Astrocyte of the hippocampus (primary cell): Measurements from ENCODE around the gene TMEFF2.

ENCODE experiments used
- DNase-seq: peaks from one replicate; pipeline ENCODE4 v3.0.0; 2011; ENCODE audit warnings: low read depth, low spot score

Gene TMEFF2

GRCh38 chr2:192194866-192195547 is at the start of gene TMEFF2:
Gene TMEFF2 (minus strand): TSS chr2:192194933. CDS start chr2:192194524, 409 bp downstream.
- DNase-seq: peak; percentile 93

GRCh38 chr2:192243488-192243887 is 48.8 kb upstream of the TMEFF2 start:
- DNase-seq: no peak

- peak; percentile 52 for DNase-seq
Observed at GRCh38 chr2:192236136-192236535, 41.4 kb upstream of the TMEFF2 start.

- peak; percentile 9 for DNase-seq
Observed at GRCh38 chr2:192230889-192231453, 36.2 kb upstream of the TMEFF2 start.

DNA sequence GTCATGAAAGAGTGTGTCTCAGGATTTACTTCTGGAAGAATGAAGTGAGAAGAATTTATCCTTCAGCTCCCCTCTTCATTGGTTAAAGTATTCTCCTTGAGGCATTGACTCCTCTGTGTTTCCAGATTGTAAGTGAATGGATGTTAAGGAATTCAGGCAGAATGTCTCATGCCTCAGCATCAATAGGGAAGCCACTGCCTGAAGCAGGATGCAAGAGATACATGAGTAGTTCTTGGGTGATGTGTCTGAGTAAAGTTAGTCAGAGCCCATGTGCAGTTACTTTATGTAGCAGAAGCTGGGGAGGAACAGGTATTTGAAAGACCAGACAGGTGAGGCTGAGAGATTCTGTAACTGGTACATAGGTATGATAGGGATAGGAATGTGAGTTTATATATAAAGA is 34.0 kb upstream of the TMEFF2 start:
- no peak for DNase-seq

- DNase-seq: no peak
Observed at GRCh38 chr2:192218970-192219369, 24.2 kb upstream of the TMEFF2 start.

- DNase-seq: no peak
Observed at GRCh38 chr2:192218377-192218776, 23.6 kb upstream of the TMEFF2 start.

- no peak for DNase-seq
Observed at GRCh38 chr2:192216336-192216735, 21.6 kb upstream of the TMEFF2 start.

GRCh38 chr2:192215096-192215877 is 20.6 kb upstream of the TMEFF2 start:
- DNase-seq: no peak

DNA sequence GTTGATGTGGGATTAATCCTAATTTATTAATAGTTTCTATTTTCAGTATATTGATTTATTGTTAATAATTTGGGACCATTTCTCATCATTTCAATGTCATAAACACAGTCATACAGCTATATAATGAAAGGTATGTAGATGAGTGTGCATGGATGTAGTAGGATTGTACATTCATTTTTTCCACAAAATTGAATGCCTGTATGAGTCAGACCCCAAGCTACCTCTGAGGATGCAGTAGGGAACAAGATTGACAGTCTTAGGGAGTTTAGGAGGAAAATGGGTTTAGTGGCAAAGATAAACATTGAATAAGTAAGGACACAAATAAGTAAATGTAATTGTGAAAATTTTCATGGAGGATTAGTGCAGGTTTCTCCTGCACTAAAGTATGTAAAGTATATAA is 14.1 kb upstream of the TMEFF2 start:
- no peak for DNase-seq

DNA sequence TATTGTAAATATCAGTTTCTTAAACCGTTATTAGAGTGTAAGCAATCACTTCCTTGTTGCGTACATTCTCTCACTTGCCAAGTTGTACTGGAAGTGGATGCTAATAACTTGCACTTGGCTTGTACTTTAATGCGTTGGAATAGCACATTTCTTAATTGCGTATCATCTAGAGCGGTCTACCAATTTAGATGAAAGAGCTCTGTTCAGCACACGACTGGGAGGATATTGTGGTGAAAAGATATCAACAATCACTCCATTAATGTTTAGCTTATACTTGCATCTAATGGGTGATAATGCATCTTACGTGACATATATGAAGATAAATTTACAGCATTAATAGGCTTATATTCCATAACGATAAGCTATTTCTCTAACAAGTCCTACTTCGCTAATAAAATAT is 11.7 kb upstream of the TMEFF2 start:
- no peak for DNase-seq

- no peak for DNase-seq
Observed at GRCh38 chr2:192203876-192204275, 9.1 kb upstream of the TMEFF2 start.

- no peak for DNase-seq
Observed at GRCh38 chr2:192202373-192202772, 7.6 kb upstream of the TMEFF2 start.

- no peak for DNase-seq
Observed at GRCh38 chr2:192201116-192201515, 6.4 kb upstream of the TMEFF2 start.

GRCh38 chr2:192197357-192197756 is 2.6 kb upstream of the TMEFF2 start:
- DNase-seq: peak; percentile 14

DNA sequence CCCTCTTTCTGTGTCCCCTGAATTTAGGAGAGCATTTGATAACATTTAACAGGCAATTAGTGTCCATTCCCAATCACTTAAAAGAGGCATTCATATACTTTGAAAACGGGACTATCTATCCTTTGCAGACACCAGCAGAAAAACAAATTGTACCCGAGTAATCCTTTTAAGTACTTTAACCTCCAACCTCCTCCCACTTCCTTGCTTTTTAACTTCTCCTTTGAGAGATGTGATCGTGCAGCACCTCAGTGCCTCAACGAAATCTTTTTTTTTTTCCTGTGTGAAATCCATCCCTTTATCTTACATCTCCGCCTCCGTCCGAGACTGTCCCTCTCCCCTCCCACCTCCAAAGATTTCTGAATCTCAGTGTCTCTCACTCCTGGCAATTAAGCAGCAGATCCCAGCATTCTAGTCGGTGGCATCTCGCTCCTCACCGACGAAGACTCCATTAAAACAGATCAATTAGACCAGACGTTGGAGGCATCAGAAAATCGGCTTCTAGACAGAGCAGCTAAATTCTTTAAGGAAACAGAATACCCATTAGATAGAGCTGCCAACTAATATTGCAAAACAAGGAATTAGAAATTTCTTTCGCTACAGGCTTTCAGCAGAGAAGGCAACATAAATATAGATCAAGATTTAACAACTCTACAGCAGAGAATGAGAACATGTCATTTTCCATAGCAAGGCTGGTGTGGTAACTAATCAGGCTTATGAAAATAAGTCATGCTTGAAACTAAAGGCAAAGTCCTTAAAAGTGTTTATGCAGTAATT is 1.9 kb upstream of the TMEFF2 start:
- peak; percentile 10 for DNase-seq

DNA sequence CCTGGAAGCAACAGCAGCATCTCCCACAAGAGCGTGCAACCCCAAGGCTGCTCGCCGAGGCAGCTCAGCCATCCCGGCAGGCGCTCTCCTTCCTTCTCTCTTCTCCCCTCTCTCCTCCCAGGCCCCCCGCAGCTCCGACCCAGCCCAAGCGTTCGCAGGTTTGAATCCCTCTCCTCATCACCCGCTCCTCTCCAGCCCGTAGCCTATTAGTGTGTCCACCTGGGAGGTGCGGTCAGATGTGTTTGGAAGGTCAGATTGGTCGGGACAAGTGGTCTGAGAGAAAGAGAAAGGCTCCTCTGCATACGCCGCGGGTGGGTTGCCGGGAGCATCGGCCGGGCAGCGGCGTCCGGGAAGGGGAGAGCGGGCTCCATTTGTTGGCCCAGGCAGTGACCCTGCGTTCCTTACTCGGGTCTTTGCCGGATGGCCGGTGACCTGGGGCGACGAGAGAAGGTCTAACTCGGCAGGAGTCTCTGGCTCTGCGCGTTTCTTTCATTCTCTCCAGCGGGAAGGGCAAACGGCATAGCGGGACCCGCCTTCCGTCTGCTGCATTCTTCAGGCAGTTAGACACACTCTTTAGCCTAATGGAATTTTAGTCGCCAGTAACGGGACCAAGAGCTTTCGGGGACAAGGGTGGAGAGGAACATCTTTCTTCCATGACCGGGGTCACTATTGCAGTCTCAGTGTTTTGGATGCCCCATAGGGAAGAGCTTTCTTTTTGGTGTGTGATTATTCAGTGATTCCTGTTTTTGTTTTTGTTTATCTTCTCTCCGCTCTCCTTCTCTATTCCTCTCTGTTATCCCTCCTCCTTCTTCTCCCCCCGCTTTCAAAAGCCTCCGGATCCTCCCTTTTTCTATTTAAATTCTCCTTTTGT is 1.1 kb upstream of the TMEFF2 start:
- DNase-seq: peak; percentile 59

- DNase-seq: peak; percentile 62
Observed at GRCh38 chr2:192194265-192194865, 368 bp downstream of the TMEFF2 start.

GRCh38 chr2:192190474-192190873 is 4.3 kb downstream of the TMEFF2 start:
- peak; percentile 34 for DNase-seq

DNA sequence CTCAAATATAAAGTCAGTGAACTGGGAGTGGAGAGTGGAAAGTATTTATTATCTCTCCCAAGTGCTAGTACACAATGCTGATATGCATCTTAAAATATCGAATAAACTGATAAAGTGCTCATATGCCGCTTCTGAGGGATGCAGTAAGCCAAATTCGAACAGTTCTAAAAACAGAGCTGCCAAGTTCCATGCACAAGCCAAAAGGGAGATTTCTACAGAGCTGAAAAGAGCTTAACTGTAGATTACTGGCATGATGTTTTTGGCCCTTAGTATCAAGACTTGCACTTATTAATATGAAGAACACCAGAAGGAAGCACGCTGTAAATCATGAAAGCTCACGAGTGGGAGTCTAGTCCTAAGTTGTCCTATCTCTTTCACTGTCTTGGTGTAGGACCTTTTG is 7.9 kb downstream of the TMEFF2 start:
- DNase-seq: no peak

- DNase-seq: no peak
Observed at GRCh38 chr2:192184349-192184748, 10.4 kb downstream of the TMEFF2 start.
